Esophagus squamous epithelium (tissue), 5 donors: ENCODE measurements around the gene REPIN1. TPM values are rescaled to one million over a fixed set of nuclear protein-coding genes. Genes with fewer than 3 reads are reported as not detected.
A peak's percentile ranks its signal among the peaks of the same experiment; 100 is the strongest.

Source experiments
- DNase-seq: peaks from one replicate; lab custom pipeline; 2025; lab: John Stamatoyannopoulos, UW
- H3K27ac ChIP-seq, 4 donors: fragments of 200-600 bp; sonication (generic); one replicate each; pipeline ENCODE4 v1.5.1; 2016 to 2019; ENCODE audit warnings: mild to moderate bottlenecking in 1 of 4
- H3K27me3 ChIP-seq, 4 donors: fragments of 200-600 bp; sonication (generic); 1 replicate in 3 of 4; 2 replicates in 1 of 4; pipeline versions ENCODE4 v1.5.1 to v1.6.0; 2017 to 2021; ENCODE audit warnings: antibody characterized with exemption in 1 of 4
- H3K36me3 ChIP-seq, 3 donors: fragments of 200-600 bp; sonication (generic); one replicate each; pipeline ENCODE4 v1.5.1; 2016 to 2019
- H3K4me1 ChIP-seq, 3 donors: fragments of 200-600 bp; sonication (generic); one replicate each; pipeline ENCODE4 v1.5.1; 2017 to 2019
- H3K4me3 ChIP-seq, 4 donors: fragments of 200-600 bp; sonication (generic); 1 replicate in 3 of 4; 2 replicates in 1 of 4; pipeline ENCODE4 v1.5.1; 2016 to 2019; ENCODE audit warnings: mild to moderate bottlenecking in 2 of 4, moderate library complexity in 1 of 4
- H3K9me3 ChIP-seq, 3 donors: fragments of 200-600 bp; sonication (generic); one replicate each; pipeline ENCODE4 v1.5.1; 2016 to 2019
- CTCF ChIP-seq, 6 experiments: fragments of 450-650 bp in 4 of 6; fragments of 200-600 bp in 2 of 6; sonication (generic) in 2 of 6; IDR thresholded peaks; one replicate each; pipeline ENCODE4 v1.5.1; 2016 to 2019; ENCODE audit warnings: antibody characterized with exemption in 6 of 6, mild to moderate bottlenecking in 4 of 6, moderate library complexity in 4 of 6
- POLR2A ChIP-seq, 4 donors: fragments of 450-650 bp; IDR thresholded peaks; one replicate each; pipeline ENCODE4 v1.6.1; 2017; ENCODE audit warnings: antibody characterized with exemption in 4 of 4, mild to moderate bottlenecking in 4 of 4, moderate library complexity in 3 of 4
- WGBS, 2 donors: methylation state at CpG; one replicate each; pipeline ENCODE4 v1.1.5; 2018; 5-methylcytosine and 5-hydroxymethylcytosine counted together
- intact Hi-C: fragments of 100-400 bp; cut with DNase I; formaldehyde crosslinking; loops from one replicate; pipeline ENCODE4 v1.15.0; 2022
- total RNA-seq, 4 donors: library from RNA; depleted of rRNA; stranded (reverse); fragments of >200 nt; gene quantifications; one replicate each; pipeline ENCODE4 v1.1.0, GENCODE V29; 2016
- donor health status: DM: yes; HTN: yes; CAD: no.

REPIN1 gene
- total RNA-seq, 4 donors from 2014 or later, result 42.8 to 75.7 (median 63.2) TPM

GRCh38 chr7:150326657-150327268 lies 41.9 kb upstream of the REPIN1 start:
- Histone ChIP-seq H3K4me3 (no peak overlapping the region), H3K36me3 (peaks cover 0 to 61% (median 4%) of the 10 kb centered on the region in 3 donors), H3K27me3 (peaks cover 0 to 7% (median 0%) of the 10 kb centered on the region in 4 donors), H3K27ac (no peak overlapping the region), H3K9me3 (no peaks in the 10 kb centered on the region), H3K4me1 (peaks cover 11 to 53% (median 17%) of the 10 kb centered on the region in 3 donors)
- intact Hi-C loops, result no loop called here
- DNase-seq, result no peak
- TF ChIP-seq POLR2A (IDR thresholded peaks at IDR 0.05) (no peak), CTCF (IDR thresholded peaks at IDR 0.05) (no peak)
- WGBS, 2 donors, result 91 to 92% methylated on average over 4 of the region's 4 CpGs

GRCh38 chr7:150327308-150327707 lies 41.3 kb upstream of the REPIN1 start:
- Histone ChIP-seq H3K4me3 (no peak overlapping the region), H3K4me1 (peaks cover 7 to 47% (median 12%) of the 10 kb centered on the region in 3 donors), H3K36me3 (peaks cover 0 to 64% (median 4%) of the 10 kb centered on the region in 3 donors), H3K9me3 (no peaks in the 10 kb centered on the region), H3K27me3 (peaks cover 0 to 7% (median 0%) of the 10 kb centered on the region in 4 donors), H3K27ac (no peak overlapping the region)
- no peak for DNase-seq
- intact Hi-C loops, result no loop called here
- TF ChIP-seq POLR2A (IDR thresholded peaks at IDR 0.05) (no peak), CTCF (IDR thresholded peaks at IDR 0.05) (no peak)
- 78 to 93% methylated on average over 3 of the region's 3 CpGs for WGBS, 2 donors

GRCh38 chr7:150329331-150330120 lies 39.1 kb upstream of the REPIN1 start:
- Histone ChIP-seq H3K4me1 (peaks cover 3 to 28% (median 7%) of the 10 kb centered on the region in 3 donors), H3K27me3 (no peaks in the 10 kb centered on the region), H3K4me3 (no peak overlapping the region), H3K36me3 (peaks cover 0 to 64% (median 4%) of the 10 kb centered on the region in 3 donors), H3K27ac (peak overlapping the region in 2 of 4 donors; percentile 4 to 11), H3K9me3 (no peaks in the 10 kb centered on the region)
- intact Hi-C loops, result no loop called here
- no peak for TF ChIP-seq POLR2A (IDR thresholded peaks at IDR 0.05)
- TF ChIP-seq CTCF (IDR thresholded peaks at IDR 0.05), result no peak
- no peak for DNase-seq
- 88 to 97% methylated on average over 9 to 13 of the region's 22 CpGs for WGBS, 2 donors

- no peaks in the 10 kb centered on the region for H3K27me3 ChIP-seq
- intact Hi-C loops, result no loop called here
- 93 to 100% methylated on average over 5 to 9 of the region's 19 CpGs for WGBS, 2 donors
- H3K36me3 ChIP-seq, result peaks cover 0 to 64% (median 4%) of the 10 kb centered on the region in 3 donors
- peak overlapping the region in 1 of 4 donors; percentile 11 for H3K27ac ChIP-seq
- no peak for DNase-seq
- H3K4me3 ChIP-seq, result no peak overlapping the region
- no peak for TF ChIP-seq CTCF (IDR thresholded peaks at IDR 0.05)
- TF ChIP-seq POLR2A (IDR thresholded peaks at IDR 0.05), result no peak
- H3K9me3 ChIP-seq, result no peaks in the 10 kb centered on the region
- peaks cover 0 to 22% (median 1%) of the 10 kb centered on the region in 3 donors for H3K4me1 ChIP-seq
Measured at GRCh38 chr7:150330211-150330885, 38.3 kb upstream of the REPIN1 start.
